ENCODE results near the gene CNOT2.

- TF ChIP-seq POLR2A (IDR thresholded peaks at IDR 0.05) (no peak), CTCF (IDR thresholded peaks at IDR 0.05 in 4 of 5, conservative IDR thresholded peaks at IDR 0.05 in 1 of 5) (no peak)
Observed at GRCh38 chr12:70213707-70214106, 29.5 kb upstream of the CNOT2 start.

Measured in gastrocnemius medialis (tissue), 4 donors.